ENCODE measurements around the gene EXT2.

The EXT2 gene

DNA sequence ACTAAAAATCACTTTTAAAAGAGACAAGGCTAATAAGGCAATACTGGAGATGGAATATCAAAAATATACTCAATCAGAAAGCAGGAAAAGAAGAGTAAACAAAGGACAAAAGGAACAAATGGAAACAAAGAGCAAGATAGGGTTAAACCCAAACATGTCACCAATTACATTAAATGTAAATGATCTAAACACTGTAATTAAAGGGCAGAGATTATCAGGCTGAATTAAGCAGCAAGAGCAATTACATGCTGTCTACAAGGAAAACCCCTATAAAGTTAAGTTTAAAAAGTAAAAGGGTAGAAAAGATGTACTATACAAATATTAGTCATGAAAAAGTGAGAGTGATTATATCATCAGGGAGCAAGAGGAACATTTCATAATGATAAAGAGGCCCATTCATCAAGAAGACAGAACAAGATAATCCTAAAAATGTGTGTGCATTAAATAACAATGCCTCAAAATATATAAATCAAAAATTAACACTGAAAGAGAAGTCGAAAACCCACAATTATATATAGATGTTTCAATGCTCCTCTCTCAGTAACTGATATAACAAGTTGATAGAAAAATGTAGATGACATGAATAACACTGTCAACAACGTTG lies 157.6 kb downstream of the EXT2 start:
- H3K4me3 ChIP-seq (ENCODE audit: low read depth in 1 of 5, low read length in 5 of 5): no peak overlapping the region
- peaks cover 0 to 10% (median 2%) of the 10 kb centered on the region in 5 donors for H3K4me1 ChIP-seq (ENCODE audit: control insufficient read depth in 5 of 5, insufficient read depth in 5 of 5, low read length in 5 of 5)
- H3K27me3 ChIP-seq (ENCODE audit: control insufficient read depth in 5 of 5, insufficient read depth in 4 of 5, low read length in 5 of 5): no peaks in the 10 kb centered on the region
- no peak overlapping the region for H3K27ac ChIP-seq (ENCODE audit: low read depth, low read length)
- no peak overlapping the region for H3K9ac ChIP-seq (ENCODE audit: low read length in 5 of 5)
- no peaks in the 10 kb centered on the region for H3K36me3 ChIP-seq (ENCODE audit: control insufficient read depth in 5 of 5, insufficient read depth in 5 of 5, low read length in 5 of 5)
- H3K9me3 ChIP-seq (ENCODE audit: control insufficient read depth in 5 of 5, low read length in 5 of 5): peaks cover 0 to 17% (median 15%) of the 10 kb centered on the region in 5 donors

DNA sequence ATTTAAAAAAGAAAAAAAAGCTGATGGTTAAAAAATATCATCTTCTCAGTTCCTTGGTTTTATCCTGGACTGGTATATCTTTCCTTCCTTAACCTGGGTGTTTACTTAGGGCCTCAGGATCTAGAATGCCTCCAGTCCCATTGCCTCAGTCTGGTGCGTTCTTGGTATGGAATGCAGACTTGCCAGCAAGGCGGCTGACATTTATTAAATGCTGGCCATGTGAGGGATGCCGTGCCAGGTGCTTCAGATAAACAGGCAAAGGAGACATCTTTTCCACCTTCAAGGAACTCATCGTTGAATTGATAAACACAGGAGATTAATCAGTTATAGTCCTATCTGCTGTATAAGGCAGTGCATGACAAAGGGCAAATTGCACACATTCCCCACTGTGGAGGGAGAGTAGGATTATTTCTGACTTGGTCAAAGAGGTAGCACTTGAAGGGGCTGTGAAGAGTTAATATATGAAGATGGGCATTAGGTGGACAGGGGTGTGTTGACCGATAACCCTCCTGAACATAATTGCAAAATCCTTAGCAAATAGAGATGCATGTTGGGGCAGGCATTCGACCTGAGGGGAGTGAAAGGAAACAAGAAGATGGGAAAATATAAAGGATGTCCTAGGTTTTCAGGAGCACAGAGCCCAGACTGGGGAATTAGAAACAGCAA lies 160.1 kb downstream of the EXT2 start:
- Histone ChIP-seq H3K9ac (ENCODE audit: low read length in 5 of 5) (no peak overlapping the region), H3K9me3 (ENCODE audit: control insufficient read depth in 5 of 5, low read length in 5 of 5) (peaks cover 0 to 17% (median 15%) of the 10 kb centered on the region in 5 donors), H3K4me3 (ENCODE audit: low read depth in 1 of 5, low read length in 5 of 5) (no peak overlapping the region), H3K36me3 (ENCODE audit: control insufficient read depth in 5 of 5, insufficient read depth in 5 of 5, low read length in 5 of 5) (no peaks in the 10 kb centered on the region), H3K27me3 (ENCODE audit: control insufficient read depth in 5 of 5, insufficient read depth in 4 of 5, low read length in 5 of 5) (peaks cover 0 to 7% (median 0%) of the 10 kb centered on the region in 5 donors), H3K4me1 (ENCODE audit: control insufficient read depth in 5 of 5, insufficient read depth in 5 of 5, low read length in 5 of 5) (peaks cover 0 to 8% (median 3%) of the 10 kb centered on the region in 5 donors), H3K27ac (ENCODE audit: low read depth, low read length) (no peak overlapping the region)

- Histone ChIP-seq H3K27ac (ENCODE audit: low read depth, low read length) (no peak overlapping the region), H3K27me3 (ENCODE audit: control insufficient read depth in 5 of 5, insufficient read depth in 4 of 5, low read length in 5 of 5) (peaks cover 0 to 15% (median 0%) of the 10 kb centered on the region in 5 donors), H3K4me1 (ENCODE audit: control insufficient read depth in 5 of 5, insufficient read depth in 5 of 5, low read length in 5 of 5) (peaks cover 0 to 8% (median 3%) of the 10 kb centered on the region in 5 donors), H3K4me3 (ENCODE audit: low read depth in 1 of 5, low read length in 5 of 5) (no peak overlapping the region), H3K36me3 (ENCODE audit: control insufficient read depth in 5 of 5, insufficient read depth in 5 of 5, low read length in 5 of 5) (no peaks in the 10 kb centered on the region), H3K9ac (ENCODE audit: low read length in 5 of 5) (no peak overlapping the region), H3K9me3 (ENCODE audit: control insufficient read depth in 5 of 5, low read length in 5 of 5) (peaks cover 0 to 17% (median 15%) of the 10 kb centered on the region in 5 donors)
Observed at GRCh38 chr11:44256673-44257291, 161.3 kb downstream of the EXT2 start.

- H3K27ac ChIP-seq (ENCODE audit: low read depth, low read length): no peak overlapping the region
- no peak overlapping the region for H3K4me3 ChIP-seq (ENCODE audit: low read depth in 1 of 5, low read length in 5 of 5)
- no peak overlapping the region for H3K9ac ChIP-seq (ENCODE audit: low read length in 5 of 5)
- peaks cover 0 to 8% (median 3%) of the 10 kb centered on the region in 5 donors for H3K4me1 ChIP-seq (ENCODE audit: control insufficient read depth in 5 of 5, insufficient read depth in 5 of 5, low read length in 5 of 5)
- no peaks in the 10 kb centered on the region for H3K36me3 ChIP-seq (ENCODE audit: control insufficient read depth in 5 of 5, insufficient read depth in 5 of 5, low read length in 5 of 5)
- H3K9me3 ChIP-seq (ENCODE audit: control insufficient read depth in 5 of 5, low read length in 5 of 5): peaks cover 0 to 11% (median 9%) of the 10 kb centered on the region in 5 donors
- peaks cover 0 to 21% (median 0%) of the 10 kb centered on the region in 5 donors for H3K27me3 ChIP-seq (ENCODE audit: control insufficient read depth in 5 of 5, insufficient read depth in 4 of 5, low read length in 5 of 5)
Observed at GRCh38 chr11:44257338-44258189, 162.1 kb downstream of the EXT2 start.

DNA sequence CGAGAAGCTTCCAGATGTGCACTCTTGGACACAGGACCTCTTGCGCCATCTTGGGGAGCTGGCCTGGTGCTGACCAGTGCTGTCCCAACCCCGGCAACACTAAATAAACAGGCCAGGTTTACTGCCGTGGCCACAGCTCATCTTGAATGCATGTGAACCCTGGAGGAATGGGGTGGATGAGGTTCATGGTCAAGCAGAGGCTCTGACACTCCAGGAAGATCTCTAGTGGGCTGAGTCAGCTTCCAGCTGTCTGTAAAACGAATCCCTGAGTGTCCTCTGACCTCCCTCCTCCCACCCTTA lies 162.7 kb downstream of the EXT2 start:
- Histone ChIP-seq H3K27me3 (ENCODE audit: control insufficient read depth in 5 of 5, insufficient read depth in 4 of 5, low read length in 5 of 5) (peaks cover 0 to 24% (median 0%) of the 10 kb centered on the region in 5 donors), H3K9ac (ENCODE audit: low read length in 5 of 5) (no peak overlapping the region), H3K4me1 (ENCODE audit: control insufficient read depth in 5 of 5, insufficient read depth in 5 of 5, low read length in 5 of 5) (peaks cover 0 to 8% (median 3%) of the 10 kb centered on the region in 5 donors), H3K27ac (ENCODE audit: low read depth, low read length) (no peak overlapping the region), H3K9me3 (ENCODE audit: control insufficient read depth in 5 of 5, low read length in 5 of 5) (peaks cover 0 to 6% (median 3%) of the 10 kb centered on the region in 5 donors), H3K4me3 (ENCODE audit: low read depth in 1 of 5, low read length in 5 of 5) (no peak overlapping the region), H3K36me3 (ENCODE audit: control insufficient read depth in 5 of 5, insufficient read depth in 5 of 5, low read length in 5 of 5) (no peaks in the 10 kb centered on the region)

DNA sequence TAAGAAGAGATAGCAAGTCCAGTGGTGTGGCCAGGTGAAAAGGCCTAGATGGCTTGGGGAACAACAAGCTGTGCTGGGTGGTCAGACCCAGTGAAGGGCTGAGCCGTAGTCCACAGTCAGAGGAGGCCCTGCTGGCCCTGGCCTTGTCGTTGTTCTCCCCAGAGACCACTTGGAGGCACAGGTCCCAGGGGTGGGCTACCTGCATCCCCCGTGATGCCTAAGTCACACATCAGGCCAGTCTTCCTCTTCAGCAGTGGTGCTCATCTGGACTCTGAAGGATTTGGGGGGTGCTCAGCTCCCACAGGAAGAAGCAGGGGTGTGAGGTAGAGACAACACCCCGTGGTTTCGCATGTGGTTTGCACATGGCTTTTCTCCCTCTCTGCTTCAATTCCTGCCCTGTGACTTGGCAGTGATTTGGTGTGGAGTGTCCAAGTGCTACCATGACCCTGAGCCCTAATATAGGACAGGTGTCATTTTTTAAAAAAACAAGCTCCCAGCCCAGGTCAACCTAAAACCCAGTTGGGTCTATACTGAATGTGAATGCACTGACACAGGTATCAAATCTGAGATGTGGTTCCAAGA lies 163.5 kb downstream of the EXT2 start:
- H3K36me3 ChIP-seq (ENCODE audit: control insufficient read depth in 5 of 5, insufficient read depth in 5 of 5, low read length in 5 of 5): no peaks in the 10 kb centered on the region
- peaks cover 0 to 8% (median 3%) of the 10 kb centered on the region in 5 donors for H3K4me1 ChIP-seq (ENCODE audit: control insufficient read depth in 5 of 5, insufficient read depth in 5 of 5, low read length in 5 of 5)
- no peaks in the 10 kb centered on the region for H3K9me3 ChIP-seq (ENCODE audit: control insufficient read depth in 5 of 5, low read length in 5 of 5)
- H3K4me3 ChIP-seq (ENCODE audit: low read depth in 1 of 5, low read length in 5 of 5): no peak overlapping the region
- H3K27me3 ChIP-seq (ENCODE audit: control insufficient read depth in 5 of 5, insufficient read depth in 4 of 5, low read length in 5 of 5): peaks cover 0 to 24% (median 6%) of the 10 kb centered on the region in 5 donors
- no peak overlapping the region for H3K27ac ChIP-seq (ENCODE audit: low read depth, low read length)
- no peak overlapping the region for H3K9ac ChIP-seq (ENCODE audit: low read length in 5 of 5)

DNA sequence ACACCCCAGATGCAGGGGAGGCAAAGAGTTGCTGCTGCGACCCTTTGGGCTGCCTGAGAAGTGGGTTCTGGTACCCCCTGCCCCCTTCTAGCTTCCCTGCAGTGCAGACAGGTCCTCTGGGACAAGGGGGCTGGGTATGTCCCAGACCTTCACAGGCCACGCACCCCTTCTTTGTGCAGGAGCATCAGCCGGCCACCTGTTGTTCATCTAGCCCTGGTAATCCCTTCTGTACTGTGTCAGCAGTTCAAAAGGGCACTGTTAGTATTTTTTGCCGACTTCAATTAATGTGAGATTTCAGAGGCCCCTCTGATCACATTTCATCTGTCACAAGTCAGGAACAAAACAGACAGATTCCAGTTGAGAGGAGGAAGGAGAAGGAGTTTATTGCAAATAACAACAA lies 164.6 kb downstream of the EXT2 start:
- Histone ChIP-seq H3K27ac (ENCODE audit: low read depth, low read length) (no peak overlapping the region), H3K36me3 (ENCODE audit: control insufficient read depth in 5 of 5, insufficient read depth in 5 of 5, low read length in 5 of 5) (no peaks in the 10 kb centered on the region), H3K9ac (ENCODE audit: low read length in 5 of 5) (no peak overlapping the region), H3K27me3 (ENCODE audit: control insufficient read depth in 5 of 5, insufficient read depth in 4 of 5, low read length in 5 of 5) (peaks cover 0 to 24% (median 6%) of the 10 kb centered on the region in 5 donors), H3K4me3 (ENCODE audit: low read depth in 1 of 5, low read length in 5 of 5) (no peak overlapping the region), H3K4me1 (ENCODE audit: control insufficient read depth in 5 of 5, insufficient read depth in 5 of 5, low read length in 5 of 5) (peaks cover 0 to 8% (median 3%) of the 10 kb centered on the region in 5 donors), H3K9me3 (ENCODE audit: control insufficient read depth in 5 of 5, low read length in 5 of 5) (no peaks in the 10 kb centered on the region)

DNA sequence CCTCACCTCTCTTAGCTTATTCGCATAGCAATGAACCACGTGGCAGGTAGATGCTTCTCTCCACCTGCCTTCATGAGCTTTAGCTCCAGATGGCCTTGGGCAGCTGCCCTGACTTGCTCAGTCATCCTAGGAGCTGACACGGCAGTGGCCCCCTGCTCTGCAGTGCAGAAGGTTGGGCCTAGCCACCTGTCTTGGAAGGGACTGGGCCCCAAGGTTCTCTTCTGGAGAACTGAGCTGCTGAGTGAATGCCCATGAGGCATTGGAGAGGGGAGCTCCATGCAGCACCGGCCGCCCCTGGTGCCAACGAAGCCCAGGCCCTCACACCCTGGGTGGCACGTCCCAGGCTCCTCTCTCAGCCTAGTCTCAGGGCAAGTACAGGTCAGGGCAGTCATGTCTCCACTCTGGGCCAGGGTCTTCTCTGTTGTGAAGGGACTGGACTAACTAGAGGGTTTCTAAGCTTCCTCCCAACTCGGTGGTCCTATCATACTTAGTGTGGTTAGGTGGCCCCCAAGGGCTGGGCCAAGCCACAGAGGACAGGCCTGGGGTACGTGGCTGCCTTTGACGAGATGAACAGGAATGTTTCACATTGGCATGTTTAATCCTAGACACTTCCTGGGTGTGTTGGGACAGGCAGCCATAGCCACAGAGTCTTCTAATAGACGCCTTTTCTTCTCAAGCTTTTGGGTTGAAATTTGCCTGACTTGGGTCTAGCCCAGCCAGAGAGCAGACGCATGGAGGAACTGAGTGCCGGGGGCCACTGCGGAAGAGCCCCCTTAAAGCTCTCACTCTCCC lies 166.5 kb downstream of the EXT2 start:
- Histone ChIP-seq H3K9me3 (ENCODE audit: control insufficient read depth in 5 of 5, low read length in 5 of 5) (no peaks in the 10 kb centered on the region), H3K4me3 (ENCODE audit: low read depth in 1 of 5, low read length in 5 of 5) (no peak overlapping the region), H3K36me3 (ENCODE audit: control insufficient read depth in 5 of 5, insufficient read depth in 5 of 5, low read length in 5 of 5) (no peaks in the 10 kb centered on the region), H3K9ac (ENCODE audit: low read length in 5 of 5) (no peak overlapping the region), H3K27ac (ENCODE audit: low read depth, low read length) (no peak overlapping the region), H3K4me1 (ENCODE audit: control insufficient read depth in 5 of 5, insufficient read depth in 5 of 5, low read length in 5 of 5) (peaks cover 0 to 3% (median under 1%) of the 10 kb centered on the region in 5 donors), H3K27me3 (ENCODE audit: control insufficient read depth in 5 of 5, insufficient read depth in 4 of 5, low read length in 5 of 5) (peaks cover 0 to 24% (median 6%) of the 10 kb centered on the region in 5 donors)

Measured in subcutaneous abdominal adipose tissue (tissue), 5 donors.